ENCODE data around the gene OPRL1. TPM values are rescaled to one million over a fixed set of nuclear protein-coding genes. Genes with fewer than 3 reads are reported as not detected.
A peak's percentile ranks its signal among the peaks of the same experiment; 100 is the strongest.

Gene OPRL1
- total RNA-seq, 4 donors from 2014 or later = 0.54 to 0.94 (median 0.68) TPM

DNA sequence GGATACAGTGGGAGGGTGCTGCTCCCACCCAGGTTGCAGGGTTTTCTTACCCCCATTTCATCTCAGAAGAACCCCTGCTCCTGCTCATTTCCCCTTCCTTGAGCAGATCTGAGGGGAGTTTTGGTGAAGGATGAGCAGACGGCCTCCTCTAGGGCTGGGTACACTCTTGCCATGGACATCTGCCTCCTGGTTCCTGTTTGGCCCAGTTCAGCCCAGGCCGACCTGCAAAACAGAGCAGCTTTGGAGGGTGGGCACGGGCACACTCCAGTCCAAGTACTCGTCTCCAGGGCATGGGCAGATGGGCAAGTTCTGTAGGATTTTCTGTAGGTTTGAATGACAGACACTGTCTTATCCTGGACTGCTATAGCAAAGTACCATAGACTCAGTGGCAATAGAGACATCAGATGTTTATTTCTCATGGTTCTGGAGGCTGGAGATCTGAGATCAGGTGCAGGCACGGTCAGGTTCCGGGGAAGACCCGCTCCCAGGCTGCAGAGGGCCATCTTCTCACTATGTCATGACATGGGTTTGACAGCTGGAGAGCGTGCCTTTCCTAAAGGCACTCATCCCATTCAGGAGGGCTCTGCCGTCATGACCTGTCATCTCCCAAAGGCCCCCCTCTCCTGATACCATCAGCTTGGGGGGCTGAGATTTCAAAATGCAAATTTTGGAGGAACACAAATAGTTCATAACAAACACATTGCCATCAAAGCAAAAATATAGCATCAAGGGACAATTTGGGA is 21.2 kb downstream of the OPRL1 start:
- H3K27ac ChIP-seq = no peak overlapping the region
- intact Hi-C loops (cut with DNase I) = no loop called here
- WGBS, 2 donors = 86 to 96% methylated on average over 9 of the region's 9 CpGs
- H3K27me3 ChIP-seq = no peaks in the 10 kb centered on the region
- no peak overlapping the region for H3K4me3 ChIP-seq (replicated peaks in 1 of 3)
- H3K4me1 ChIP-seq = peaks cover 11% of the 10 kb centered on the region in 2 donors
- no peaks in the 10 kb centered on the region for H3K36me3 ChIP-seq
- H3K9me3 ChIP-seq = no peaks in the 10 kb centered on the region
- TF ChIP-seq POLR2A (IDR thresholded peaks at IDR 0.05) = no peak
- TF ChIP-seq, protein P1, sequence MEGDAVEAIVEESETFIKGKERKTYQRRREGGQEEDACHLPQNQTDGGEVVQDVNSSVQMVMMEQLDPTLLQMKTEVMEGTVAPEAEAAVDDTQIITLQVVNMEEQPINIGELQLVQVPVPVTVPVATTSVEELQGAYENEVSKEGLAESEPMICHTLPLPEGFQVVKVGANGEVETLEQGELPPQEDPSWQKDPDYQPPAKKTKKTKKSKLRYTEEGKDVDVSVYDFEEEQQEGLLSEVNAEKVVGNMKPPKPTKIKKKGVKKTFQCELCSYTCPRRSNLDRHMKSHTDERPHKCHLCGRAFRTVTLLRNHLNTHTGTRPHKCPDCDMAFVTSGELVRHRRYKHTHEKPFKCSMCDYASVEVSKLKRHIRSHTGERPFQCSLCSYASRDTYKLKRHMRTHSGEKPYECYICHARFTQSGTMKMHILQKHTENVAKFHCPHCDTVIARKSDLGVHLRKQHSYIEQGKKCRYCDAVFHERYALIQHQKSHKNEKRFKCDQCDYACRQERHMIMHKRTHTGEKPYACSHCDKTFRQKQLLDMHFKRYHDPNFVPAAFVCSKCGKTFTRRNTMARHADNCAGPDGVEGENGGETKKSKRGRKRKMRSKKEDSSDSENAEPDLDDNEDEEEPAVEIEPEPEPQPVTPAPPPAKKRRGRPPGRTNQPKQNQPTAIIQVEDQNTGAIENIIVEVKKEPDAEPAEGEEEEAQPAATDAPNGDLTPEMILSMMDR (IDR thresholded peaks at IDR 0.05) = no peak
- no peak for DNase-seq

DNA sequence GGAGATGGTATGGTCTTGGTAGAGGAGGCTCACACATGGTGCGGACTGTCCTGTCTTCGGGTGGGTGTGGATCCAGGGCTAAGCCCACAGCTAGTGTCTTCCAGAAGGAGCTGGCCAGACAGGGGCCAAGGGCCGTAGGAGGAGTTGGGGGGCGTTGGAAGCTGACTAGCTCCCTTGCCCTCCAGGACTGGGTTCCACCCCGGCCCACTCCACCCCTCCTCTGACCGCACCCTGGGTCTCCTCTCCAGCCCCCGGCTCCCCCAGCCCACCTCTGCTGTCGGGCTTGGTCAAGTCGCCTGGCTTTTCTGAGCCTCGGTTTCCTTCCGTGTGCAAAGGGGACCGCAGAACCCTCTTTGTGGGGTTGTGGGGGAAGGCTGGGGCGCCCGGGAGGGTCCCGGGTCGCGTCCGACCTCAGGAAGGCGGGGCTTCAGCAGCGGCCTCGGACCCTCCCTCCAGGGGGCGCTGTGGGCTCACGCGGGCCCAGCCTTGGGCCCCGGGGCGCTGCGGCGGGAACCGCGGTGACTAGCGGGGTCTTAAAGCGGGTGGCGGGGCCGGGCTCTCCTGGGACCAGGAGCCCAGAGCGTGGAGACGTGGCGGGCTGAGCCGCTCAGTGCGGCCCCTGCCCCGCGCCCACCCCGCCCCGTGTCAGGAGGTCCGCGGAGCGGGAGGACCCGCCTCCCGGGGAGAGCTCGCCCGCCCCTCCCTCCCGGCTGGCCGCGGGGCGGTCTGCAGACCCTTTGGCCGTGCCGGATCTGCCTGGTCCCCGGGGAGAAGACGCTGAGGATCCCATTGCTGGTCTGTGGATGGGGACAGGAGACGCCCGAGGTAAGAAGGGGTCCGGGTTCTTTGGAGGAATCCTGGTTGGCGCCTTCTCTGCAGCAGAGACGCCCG is 22.1 kb downstream of the OPRL1 start:
- TF ChIP-seq, protein P1 (IDR thresholded peaks at IDR 0.05) = peak; percentile 12 to 65 (median 50)
- no peak for TF ChIP-seq POLR2A (IDR thresholded peaks at IDR 0.05)
- WGBS, 2 donors = 23 to 43% methylated on average over 11 of the region's 64 CpGs
- H3K4me1 ChIP-seq = peaks cover 11% of the 10 kb centered on the region in 2 donors

DNA sequence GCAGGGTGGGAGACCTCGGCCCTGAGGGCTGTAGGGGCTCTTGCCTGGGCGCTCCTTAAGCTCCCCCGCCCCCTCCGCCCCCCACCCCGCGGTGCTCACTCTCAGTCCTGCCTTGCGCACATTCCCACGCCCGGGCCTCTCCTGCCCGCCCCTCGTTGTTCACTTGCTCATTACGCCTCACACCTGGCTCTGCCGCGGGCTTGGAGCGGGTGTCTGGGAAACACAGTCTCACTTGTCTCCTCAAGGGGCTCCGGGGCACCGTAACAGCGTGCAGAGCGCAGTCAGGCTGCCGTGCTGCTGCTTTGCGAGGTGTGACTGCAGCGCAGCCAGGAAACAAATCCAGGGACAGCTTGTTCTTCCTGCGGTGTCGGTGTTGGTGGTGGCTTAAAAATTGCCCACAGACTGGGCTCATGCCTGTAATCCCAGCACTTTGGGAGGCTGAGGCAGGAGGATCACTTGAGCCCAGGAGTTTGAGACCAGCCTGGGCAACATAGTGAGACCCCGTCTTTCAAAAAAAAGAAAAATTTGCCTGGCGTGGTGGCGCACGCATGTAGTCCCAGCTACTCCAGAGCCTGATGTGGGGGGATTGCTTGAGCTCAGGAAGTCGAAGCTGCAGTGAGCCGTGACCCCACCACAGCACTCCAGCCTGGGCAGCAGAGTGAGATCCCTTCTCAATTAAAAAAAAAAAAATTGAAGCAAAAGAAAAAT is 22.9 kb downstream of the OPRL1 start:
- Histone ChIP-seq H3K36me3 (no peaks in the 10 kb centered on the region), H3K4me3 (replicated peaks in 1 of 3) (peak overlapping the region in 1 of 3 donors; percentile 17), H3K27me3 (no peaks in the 10 kb centered on the region), H3K9me3 (no peaks in the 10 kb centered on the region), H3K27ac (no peak overlapping the region), H3K4me1 (peaks cover 11% of the 10 kb centered on the region in 2 donors)
- peak; percentile 75 to 77 for DNase-seq
- no peak for TF ChIP-seq POLR2A (IDR thresholded peaks at IDR 0.05)
- TF ChIP-seq, protein P1 (IDR thresholded peaks at IDR 0.05) = no peak
- intact Hi-C loops (cut with DNase I) = no loop called here
- WGBS, 2 donors = 29 to 81% methylated on average over 6 to 17 of the region's 30 CpGs

More for the DNA sequence above, 22.1 kb downstream of the OPRL1 start:
- Histone ChIP-seq H3K27ac (no peak overlapping the region), H3K4me3 (replicated peaks in 1 of 3) (peak overlapping the region in 1 of 3 donors; percentile 17), H3K9me3 (no peaks in the 10 kb centered on the region), H3K36me3 (no peaks in the 10 kb centered on the region), H3K27me3 (no peaks in the 10 kb centered on the region)
- peak; percentile 25 to 40 for DNase-seq
- intact Hi-C loops (cut with DNase I) = no loop called here

DNA sequence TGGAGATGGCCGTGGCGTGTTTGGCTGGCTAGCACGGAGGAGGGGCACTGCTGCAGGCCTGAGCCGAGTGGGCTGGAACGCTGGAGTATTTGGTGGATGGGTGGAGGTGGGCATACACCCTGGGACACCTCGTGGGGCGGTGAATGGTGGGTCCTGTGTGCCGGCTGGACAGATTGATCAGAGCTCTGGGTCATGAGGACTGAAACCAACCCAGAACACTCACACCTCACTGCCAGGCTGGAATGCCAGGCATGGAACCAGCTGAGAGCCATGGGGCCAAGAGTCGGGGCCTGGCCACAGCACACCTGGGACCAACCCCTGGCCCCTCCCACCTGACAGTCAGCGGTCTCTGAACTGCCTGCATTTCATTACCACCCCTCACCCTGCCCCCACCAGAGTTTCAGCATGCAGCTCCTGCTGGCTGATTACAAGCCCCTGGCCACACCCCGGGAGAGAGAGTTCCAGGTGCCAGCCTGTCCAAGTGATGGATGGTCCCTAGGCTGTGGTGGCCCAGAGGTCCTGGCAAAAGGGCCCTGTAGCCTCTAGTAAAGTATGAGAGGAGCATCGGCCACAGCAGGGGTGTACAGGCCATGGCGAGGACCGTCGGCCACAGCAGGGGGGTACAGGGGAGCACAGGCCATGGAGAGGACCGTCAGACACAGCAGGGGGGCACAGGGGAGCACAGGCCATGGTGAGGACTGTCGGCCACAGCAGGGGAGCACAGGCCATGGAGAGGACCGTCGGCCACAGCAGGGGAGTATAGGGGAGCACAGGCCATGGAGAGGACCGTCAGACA is 24.2 kb downstream of the OPRL1 start:
- peak; percentile 61 to 64 for DNase-seq
- TF ChIP-seq, protein P1 (IDR thresholded peaks at IDR 0.05) = no peak
- TF ChIP-seq POLR2A (IDR thresholded peaks at IDR 0.05) = no peak
- no peak overlapping the region for H3K27ac ChIP-seq
- no peaks in the 10 kb centered on the region for H3K36me3 ChIP-seq
- intact Hi-C loops (cut with DNase I) = no loop called here
- peaks cover 11% of the 10 kb centered on the region in 2 donors for H3K4me1 ChIP-seq
- H3K4me3 ChIP-seq (replicated peaks in 1 of 3) = no peak overlapping the region
- WGBS, 2 donors = 71% methylated on average over 20 of the region's 20 CpGs
- H3K27me3 ChIP-seq = no peaks in the 10 kb centered on the region
- H3K9me3 ChIP-seq = no peaks in the 10 kb centered on the region
